Measurements from ENCODE around the gene DSCAML1. TPM values are rescaled to one million over a fixed set of nuclear protein-coding genes. Genes with fewer than 3 reads are reported as not detected.

Gene DSCAML1
- total and polyA plus RNA-seq, 7 donors = 0.04 to 0.52 (median 0.06) TPM

DNA sequence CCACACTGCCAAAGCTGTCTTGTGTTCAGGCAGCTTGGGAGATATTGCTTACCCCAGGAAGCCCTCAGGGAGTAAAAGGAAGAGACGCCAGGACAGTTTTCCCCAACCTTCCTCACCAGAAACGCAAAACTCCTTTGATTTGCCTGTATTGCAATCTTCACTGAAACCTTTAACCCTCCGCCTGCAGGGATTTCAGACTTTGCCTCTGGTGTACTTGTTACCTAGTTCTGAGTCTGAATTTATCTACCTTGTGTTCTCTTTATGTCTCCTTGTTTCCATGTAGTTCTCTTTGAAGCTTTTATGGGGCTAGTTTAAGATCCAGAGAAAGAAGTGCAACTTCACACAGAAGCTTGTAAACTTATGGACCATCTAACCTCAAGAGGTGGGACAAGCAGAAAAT, 154.2 kb downstream of the DSCAML1 start:
- TF ChIP-seq, protein P1, sequence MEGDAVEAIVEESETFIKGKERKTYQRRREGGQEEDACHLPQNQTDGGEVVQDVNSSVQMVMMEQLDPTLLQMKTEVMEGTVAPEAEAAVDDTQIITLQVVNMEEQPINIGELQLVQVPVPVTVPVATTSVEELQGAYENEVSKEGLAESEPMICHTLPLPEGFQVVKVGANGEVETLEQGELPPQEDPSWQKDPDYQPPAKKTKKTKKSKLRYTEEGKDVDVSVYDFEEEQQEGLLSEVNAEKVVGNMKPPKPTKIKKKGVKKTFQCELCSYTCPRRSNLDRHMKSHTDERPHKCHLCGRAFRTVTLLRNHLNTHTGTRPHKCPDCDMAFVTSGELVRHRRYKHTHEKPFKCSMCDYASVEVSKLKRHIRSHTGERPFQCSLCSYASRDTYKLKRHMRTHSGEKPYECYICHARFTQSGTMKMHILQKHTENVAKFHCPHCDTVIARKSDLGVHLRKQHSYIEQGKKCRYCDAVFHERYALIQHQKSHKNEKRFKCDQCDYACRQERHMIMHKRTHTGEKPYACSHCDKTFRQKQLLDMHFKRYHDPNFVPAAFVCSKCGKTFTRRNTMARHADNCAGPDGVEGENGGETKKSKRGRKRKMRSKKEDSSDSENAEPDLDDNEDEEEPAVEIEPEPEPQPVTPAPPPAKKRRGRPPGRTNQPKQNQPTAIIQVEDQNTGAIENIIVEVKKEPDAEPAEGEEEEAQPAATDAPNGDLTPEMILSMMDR (IDR thresholded peaks at IDR 0.05) = no peak
- no peak for ATAC-seq
- no peaks in the 10 kb centered on the region for H3K4me1 ChIP-seq
- intact Hi-C loops (cut with DNase I) = no loop called here
- H3K27ac ChIP-seq = no peak overlapping the region
- no peaks in the 10 kb centered on the region for H3K9me3 ChIP-seq
- no peak for DNase-seq
- H3K4me3 ChIP-seq = no peak overlapping the region
- WGBS, 3 donors = 67 to 69% (median 67%) methylated on average over 3 of the region's 3 CpGs
- no peaks in the 10 kb centered on the region for H3K36me3 ChIP-seq (ENCODE audit: insufficient read depth in 1 of 2, low read depth in 1 of 2)
- H3K27me3 ChIP-seq (ENCODE audit: insufficient read depth in 3 of 3, low read length in 2 of 3) = peaks cover 0 to 14% (median 7%) of the 10 kb centered on the region in 3 donors

DNA sequence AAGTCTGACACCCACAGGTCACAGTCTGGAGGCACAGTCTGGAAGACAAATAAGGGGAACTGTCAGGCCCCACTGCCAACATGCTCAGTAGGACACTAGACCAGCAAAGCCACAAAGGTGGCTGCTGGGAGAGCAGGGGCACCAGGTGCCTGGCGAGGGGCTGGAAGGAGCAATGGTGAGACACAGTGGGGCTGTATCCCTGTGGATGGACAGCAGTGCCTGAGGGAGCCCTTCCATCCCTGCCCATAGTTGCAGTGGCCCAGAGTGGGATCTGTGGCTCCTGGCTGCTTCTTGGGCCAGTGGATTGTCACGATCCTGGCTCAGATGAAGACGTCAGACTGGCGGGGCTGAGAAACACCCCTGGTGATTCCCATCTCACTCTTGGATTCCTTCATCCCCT, 154.6 kb downstream of the DSCAML1 start:
- H3K4me3 ChIP-seq = no peak overlapping the region
- whole genome bisulfite sequencing, 3 donors = 79 to 83% (median 79%) methylated on average over 4 of the region's 4 CpGs
- H3K4me1 ChIP-seq = no peaks in the 10 kb centered on the region
- intact Hi-C loops (cut with DNase I) = no loop called here
- no peaks in the 10 kb centered on the region for H3K36me3 ChIP-seq (ENCODE audit: insufficient read depth in 1 of 2, low read depth in 1 of 2)
- ATAC-seq = no peak
- TF ChIP-seq, protein P1 (IDR thresholded peaks at IDR 0.05) = no peak
- DNase-seq = no peak
- no peak overlapping the region for H3K27ac ChIP-seq
- no peaks in the 10 kb centered on the region for H3K9me3 ChIP-seq
- H3K27me3 ChIP-seq (ENCODE audit: insufficient read depth in 3 of 3, low read length in 2 of 3) = peaks cover 0 to 14% (median 9%) of the 10 kb centered on the region in 3 donors

DNA sequence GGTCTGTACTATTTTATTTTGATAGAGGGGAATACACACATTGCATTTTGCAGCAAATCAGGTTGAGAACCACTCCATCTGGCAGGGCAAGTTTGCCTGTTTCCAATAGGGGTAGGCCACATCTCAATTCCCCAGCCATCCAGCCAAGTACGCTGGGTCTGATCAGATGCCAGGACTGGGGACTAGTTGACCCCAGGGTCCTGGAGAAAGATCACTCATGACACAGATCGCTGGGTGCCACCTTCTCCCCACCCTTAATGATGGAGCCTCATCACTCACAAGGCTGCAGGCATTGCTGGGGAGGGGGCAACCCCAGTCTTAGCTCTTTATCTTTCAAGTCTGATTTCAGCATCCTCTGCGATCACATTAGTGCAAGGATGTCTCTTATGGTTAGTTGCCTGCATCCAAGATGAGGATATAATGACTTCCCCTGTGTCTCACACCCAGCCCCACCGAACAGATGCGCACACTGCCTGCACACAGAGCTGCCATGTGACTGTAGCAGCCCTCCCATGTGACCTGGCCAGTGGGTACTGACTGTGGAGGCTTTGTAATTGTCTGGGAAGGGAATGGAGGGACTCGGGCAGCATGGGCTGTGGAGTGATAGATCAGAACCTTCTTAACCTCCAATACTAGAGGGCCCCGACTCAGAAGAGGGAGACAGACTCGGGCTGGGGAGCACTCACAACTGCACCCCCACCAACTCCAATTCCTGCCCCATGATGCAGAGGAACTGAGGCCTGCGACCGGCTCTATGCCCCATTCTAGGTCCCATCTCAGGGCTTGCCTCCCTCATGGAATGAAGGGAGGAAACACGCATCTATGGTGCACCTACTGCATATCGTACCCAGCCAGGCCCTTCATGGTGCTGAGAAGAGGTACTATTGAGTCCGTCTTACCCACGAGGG, 155.8 kb downstream of the DSCAML1 start:
- no peak overlapping the region for H3K27ac ChIP-seq
- DNase-seq (no peak), ATAC-seq (no peak)
- 81 to 83% (median 81%) methylated on average over 14 of the region's 14 CpGs for WGBS, 3 donors
- no peaks in the 10 kb centered on the region for H3K36me3 ChIP-seq (ENCODE audit: insufficient read depth in 1 of 2, low read depth in 1 of 2)
- H3K4me1 ChIP-seq = no peaks in the 10 kb centered on the region
- TF ChIP-seq, protein P1 (IDR thresholded peaks at IDR 0.05) = no peak
- intact Hi-C loops (cut with DNase I) = no loop called here
- no peak overlapping the region for H3K4me3 ChIP-seq
- H3K9me3 ChIP-seq = no peaks in the 10 kb centered on the region
- H3K27me3 ChIP-seq (ENCODE audit: insufficient read depth in 3 of 3, low read length in 2 of 3) = peaks cover 0 to 14% (median 9%) of the 10 kb centered on the region in 3 donors

DNA sequence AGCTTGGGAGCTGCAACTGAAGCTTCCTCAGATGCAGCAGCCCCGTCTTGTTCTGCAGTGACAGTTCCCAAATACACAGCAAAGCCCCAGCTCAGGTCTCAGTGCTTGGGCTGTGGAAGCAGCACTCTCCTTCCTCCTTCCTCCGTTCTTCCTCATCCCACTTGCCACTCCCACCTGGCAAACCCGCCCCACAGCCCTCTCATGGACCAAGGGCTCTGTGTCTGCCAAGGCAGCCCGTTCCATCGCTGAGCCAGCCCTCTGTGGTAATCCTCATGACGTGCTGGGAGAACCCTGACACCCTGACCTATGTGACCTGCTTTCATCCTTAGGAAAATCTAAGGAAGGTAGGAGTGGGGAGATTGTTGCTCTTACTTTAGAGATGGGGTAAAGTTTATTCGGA, 157.0 kb downstream of the DSCAML1 start:
- H3K9me3 ChIP-seq = no peaks in the 10 kb centered on the region
- H3K27me3 ChIP-seq (ENCODE audit: insufficient read depth in 3 of 3, low read length in 2 of 3) = peaks cover 0 to 19% (median 8%) of the 10 kb centered on the region in 3 donors
- TF ChIP-seq, protein P1 (IDR thresholded peaks at IDR 0.05) = no peak
- no peak overlapping the region for H3K4me3 ChIP-seq
- H3K36me3 ChIP-seq (ENCODE audit: insufficient read depth in 1 of 2, low read depth in 1 of 2) = no peaks in the 10 kb centered on the region
- intact Hi-C loops (cut with DNase I) = no loop called here
- H3K4me1 ChIP-seq = no peaks in the 10 kb centered on the region
- no peak overlapping the region for H3K27ac ChIP-seq
- DNase-seq = no peak
- WGBS, 3 donors = 56 to 69% (median 59%) methylated on average over 7 of the region's 7 CpGs
- no peak for ATAC-seq

All from psoas muscle (tissue), 8 donors.